ENCODE results near the gene SMYD3. TPM values are rescaled to one million over a fixed set of nuclear protein-coding genes. Genes with fewer than 3 reads are reported as not detected.

The SMYD3 gene
- total RNA-seq, 1 donor = 31.2 TPM

DNA sequence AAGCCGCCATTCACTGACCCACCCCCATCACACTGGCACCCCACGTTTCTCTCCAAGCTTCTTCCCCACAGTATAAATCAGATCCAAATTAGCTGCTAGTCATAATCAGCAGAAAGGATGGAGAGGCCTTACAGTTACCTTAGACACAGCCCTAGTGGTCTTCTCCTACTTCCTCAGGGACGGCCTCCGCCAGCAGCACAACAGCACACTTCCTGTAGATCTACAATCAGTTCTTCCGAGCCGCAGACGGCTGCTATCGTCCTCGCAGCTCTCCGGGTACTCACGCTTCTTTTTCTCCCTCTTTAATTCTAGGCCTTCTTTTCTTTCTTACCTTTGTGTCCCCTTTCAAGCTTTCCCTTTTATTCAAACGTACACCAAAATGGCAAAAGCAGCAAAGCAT lies 313.5 kb downstream of the SMYD3 start:
- DNase-seq (ENCODE audit: low read depth in 2 of 3, low spot score in 2 of 3) = no peak

DNA sequence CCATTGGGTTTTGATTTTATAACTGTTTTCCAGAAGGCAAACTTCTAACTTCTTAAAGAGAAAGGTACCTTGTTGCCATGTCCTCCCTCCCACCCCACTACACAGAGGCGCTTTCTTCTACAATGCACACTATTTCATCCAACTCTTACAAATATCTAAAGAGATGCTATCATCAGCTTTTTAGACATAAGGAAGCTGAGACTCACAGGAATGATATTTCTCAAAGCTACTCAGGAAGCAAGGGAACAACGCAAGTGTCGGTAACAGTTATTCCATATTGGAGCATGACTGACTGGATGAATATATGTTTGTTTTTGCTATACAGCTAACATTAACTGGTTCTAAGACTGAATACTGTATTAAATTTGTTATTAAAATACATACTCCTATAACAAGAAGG lies 318.0 kb downstream of the SMYD3 start:
- DNase-seq (ENCODE audit: low read depth in 2 of 3, low spot score in 2 of 3) = no peak

GRCh38 chr1:246187834-246188372 lies 319.2 kb downstream of the SMYD3 start:
- DNase-seq (ENCODE audit: low read depth in 2 of 3, low spot score in 2 of 3) = no peak

DNA sequence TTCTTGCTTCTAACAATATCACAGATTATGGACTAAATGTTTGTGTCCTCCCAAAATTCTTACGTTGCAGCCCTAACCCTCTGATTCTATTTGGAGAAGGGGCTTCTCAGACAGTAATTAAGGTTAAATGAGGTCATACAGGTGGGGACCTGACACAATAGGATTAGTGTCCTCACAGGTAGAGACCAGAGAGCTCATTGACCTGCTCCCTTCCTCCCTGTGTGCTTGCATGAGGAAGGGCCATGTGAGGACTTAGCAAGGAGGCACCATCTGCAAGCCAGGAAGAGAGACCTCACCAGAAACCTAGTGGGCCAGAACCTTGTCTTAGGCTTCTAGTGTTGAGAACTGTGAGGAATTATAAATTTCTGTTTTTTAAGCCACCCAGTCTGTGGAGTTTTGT lies 322.6 kb downstream of the SMYD3 start:
- no peak for DNase-seq (ENCODE audit: low read depth in 2 of 3, low spot score in 2 of 3)

DNA sequence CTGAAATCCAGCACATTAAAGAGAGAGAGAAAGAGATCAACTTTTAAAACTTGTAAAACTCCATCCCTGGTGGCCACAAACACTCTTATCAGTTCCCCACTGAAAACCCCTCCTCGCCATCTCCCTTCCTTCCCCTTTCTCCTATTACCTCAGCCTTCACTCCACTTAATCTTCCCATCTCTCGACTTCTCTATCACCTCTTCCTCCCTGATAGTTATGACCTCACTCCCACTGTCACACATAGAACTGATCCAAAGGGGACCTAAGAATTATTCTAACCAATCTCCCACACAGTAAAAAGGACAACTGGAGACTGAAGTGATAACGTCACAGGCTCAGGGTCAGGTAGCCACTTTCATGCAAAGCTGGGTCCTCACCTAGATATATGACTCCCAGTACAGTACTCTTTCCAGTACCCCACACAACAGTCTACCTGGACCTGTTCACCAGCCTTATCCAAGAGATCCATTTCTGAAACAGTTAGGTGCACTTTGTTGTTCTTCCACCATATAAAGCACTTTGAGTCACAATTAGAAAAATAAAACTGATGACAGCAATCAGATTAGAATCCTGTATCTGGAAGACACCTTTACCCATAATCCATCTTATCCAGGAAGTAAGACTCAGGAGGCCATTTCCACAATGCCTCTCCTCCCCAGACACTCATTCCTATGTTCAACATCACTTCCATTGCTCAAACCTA lies 324.8 kb downstream of the SMYD3 start:
- peak in 2 of 3 donors; percentile 67 to 72 for DNase-seq (ENCODE audit: low read depth in 2 of 3, low spot score in 2 of 3)

DNA sequence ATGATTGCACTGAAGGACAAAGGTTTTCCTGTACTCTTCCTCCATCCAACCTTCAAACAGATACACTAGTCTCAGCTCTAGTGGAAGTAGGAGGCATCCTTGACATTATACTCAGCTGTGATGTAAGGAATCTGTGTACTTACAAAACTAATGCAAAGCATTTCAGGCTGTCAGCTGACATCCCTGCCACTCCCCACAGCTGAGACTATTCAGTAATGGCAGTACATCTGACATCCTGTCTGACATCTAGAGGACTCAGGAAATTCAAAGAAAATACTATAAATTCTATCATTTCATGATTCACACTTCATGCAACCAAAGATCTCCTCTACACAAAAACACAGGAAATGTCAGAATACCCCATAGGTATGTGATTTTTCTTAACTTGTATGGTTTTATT lies 325.8 kb downstream of the SMYD3 start:
- no peak for DNase-seq (ENCODE audit: low read depth in 2 of 3, low spot score in 2 of 3)

DNA sequence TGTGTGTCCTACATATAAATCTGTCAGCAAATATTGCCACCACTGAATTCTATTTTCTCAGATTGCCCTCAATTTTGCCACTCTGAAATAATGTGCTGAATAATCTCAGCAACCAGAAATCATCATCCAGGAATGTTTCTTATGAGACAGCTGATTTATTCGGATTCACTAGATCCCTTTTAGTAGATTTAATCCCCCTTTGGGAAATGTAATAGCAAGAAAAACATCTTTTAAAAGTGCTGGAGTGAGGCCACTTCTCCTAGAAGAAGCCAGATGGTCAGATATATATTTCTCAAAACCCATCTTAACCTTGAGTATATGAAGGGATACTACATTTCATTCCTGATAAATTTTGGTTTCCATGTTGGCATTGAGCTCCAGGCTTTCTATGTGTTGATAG lies 327.7 kb downstream of the SMYD3 start:
- DNase-seq (ENCODE audit: low read depth in 2 of 3, low spot score in 2 of 3) = no peak

DNA sequence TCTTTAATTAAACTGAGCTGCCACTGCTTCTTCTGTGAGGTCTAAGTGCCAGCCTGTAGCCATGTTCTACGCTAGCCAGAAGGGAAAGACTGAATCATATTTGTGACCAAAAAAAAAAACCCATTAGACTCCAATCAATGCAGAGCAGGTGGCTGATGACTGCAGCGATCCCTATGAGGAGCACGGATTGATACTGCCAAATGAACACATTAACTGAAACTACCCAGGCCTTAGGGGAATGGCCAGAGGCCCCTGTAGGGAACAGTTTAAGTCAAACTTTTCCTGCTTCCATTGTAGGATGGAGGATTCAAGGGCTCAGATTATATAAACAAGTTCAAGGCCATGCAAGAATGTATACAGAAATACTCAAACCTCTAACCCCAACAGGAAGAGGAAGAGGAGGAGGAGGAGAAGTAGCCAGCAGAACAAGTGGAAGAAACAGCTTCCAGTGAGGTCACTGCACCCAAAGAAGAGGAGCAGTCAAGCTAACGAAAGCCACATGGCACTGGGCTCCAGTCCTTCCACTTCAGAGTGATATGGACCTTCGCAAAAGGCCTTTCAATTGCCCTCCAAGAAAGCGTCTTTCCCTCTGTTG lies 328.3 kb downstream of the SMYD3 start:
- no peak for DNase-seq (ENCODE audit: low read depth in 2 of 3, low spot score in 2 of 3)

GRCh38 chr1:246176126-246177024 lies 330.7 kb downstream of the SMYD3 start:
- DNase-seq (ENCODE audit: low read depth in 2 of 3, low spot score in 2 of 3) = no peak

DNA sequence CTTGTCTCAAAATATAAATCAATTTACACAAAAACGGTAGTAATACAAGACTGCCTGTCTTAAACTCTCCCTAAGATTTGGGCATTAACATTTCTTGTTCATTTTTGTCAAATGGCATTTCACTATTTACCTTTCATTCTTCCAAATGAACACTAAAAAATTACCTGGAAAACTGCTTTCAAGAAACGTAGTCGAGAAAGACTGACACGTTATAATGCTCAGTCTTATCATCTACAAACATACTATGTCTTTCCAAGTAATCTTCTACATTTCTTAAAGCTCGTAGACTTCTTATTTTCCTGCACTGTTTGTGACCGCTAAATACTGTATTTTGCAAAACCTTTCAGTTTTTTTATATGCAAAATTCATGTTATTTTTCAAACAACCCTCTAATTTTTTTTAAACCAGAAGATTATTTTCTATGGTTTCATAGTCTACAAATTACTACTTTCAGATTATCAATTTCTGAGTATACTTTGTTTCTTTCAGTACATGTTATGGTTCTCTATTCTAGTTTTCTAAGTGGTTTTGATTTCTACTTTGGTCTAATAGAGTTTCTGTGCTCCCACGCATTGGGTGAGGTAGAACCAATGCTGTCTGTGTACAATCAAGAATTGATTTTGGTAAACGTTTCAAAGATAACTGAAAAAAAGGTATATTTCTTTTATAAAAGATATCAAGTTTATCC lies 336.4 kb downstream of the SMYD3 start:
- DNase-seq (ENCODE audit: low read depth in 2 of 3, low spot score in 2 of 3) = no peak

- no peak for DNase-seq (ENCODE audit: low read depth in 2 of 3, low spot score in 2 of 3)
Measured at GRCh38 chr1:246169486-246169885, 337.6 kb downstream of the SMYD3 start.

DNA sequence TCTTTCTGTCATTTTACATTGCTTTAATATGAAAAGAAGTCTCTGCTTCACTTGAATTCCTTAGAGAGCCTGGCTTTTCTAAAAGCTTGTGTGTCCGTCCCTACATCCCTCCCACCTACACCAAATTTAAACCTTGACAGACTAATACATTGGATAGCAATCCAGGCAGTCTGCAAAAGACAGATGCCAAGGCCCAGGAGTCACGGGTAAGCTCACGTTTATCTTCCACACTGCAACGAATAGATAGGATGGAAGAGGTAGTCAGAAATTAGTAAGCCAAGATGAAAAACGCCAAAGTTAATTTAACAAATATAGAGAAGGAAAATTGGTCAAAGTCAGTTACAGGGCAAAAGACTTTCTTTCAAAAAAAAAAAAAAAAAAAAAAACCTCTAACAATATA lies 338.1 kb downstream of the SMYD3 start:
- DNase-seq (ENCODE audit: low read depth in 2 of 3, low spot score in 2 of 3) = no peak

DNA sequence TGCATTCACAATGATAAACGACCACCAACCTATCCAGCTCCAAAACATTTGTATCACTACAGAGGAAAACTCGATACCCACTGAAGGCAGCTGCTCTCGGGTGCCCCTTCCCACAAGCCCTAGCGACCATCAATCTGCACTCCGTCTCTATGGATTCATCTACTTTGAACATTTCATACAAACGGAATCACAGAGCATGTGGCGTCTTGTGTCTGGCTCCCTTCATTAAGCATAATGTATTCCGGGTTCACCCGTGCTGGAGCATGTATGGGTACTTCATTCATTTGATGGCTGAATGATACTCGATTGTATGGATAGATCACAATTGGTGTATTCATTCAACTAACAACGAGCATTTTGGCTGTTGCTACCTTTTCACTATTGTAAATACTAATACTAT lies 340.2 kb downstream of the SMYD3 start:
- no peak for DNase-seq (ENCODE audit: low read depth in 2 of 3, low spot score in 2 of 3)

- no peak for DNase-seq (ENCODE audit: low read depth in 2 of 3, low spot score in 2 of 3)
Measured at GRCh38 chr1:246165826-246166709, 341.0 kb downstream of the SMYD3 start.

- DNase-seq (ENCODE audit: low read depth in 2 of 3, low spot score in 2 of 3) = no peak
Measured at GRCh38 chr1:246164764-246165163, 342.3 kb downstream of the SMYD3 start.

GRCh38 chr1:246162560-246162959 lies 344.5 kb downstream of the SMYD3 start:
- no peak for DNase-seq (ENCODE audit: low read depth in 2 of 3, low spot score in 2 of 3)

DNA sequence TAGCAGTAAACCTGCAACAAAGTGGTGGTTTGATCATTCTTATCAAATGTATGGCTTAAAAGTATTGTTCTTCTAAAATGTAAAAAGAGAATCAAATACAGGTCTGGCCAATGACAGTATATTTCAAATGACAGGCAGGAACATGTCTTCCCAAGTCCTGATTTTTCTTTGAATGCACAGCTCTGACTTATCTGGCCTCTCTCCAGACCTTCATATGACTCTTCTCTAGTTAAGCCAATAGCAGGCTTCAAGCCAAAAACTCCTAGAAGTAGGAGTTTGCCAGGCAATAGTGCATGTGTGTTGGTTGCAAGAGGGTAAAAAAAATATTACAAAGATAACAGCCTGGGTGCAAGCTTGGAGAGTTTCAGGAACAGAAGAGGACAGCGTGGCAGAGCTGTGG lies 345.5 kb downstream of the SMYD3 start:
- no peak for DNase-seq (ENCODE audit: low read depth in 2 of 3, low spot score in 2 of 3)

GRCh38 chr1:246160905-246161304 lies 346.2 kb downstream of the SMYD3 start:
- no peak for DNase-seq (ENCODE audit: low read depth in 2 of 3, low spot score in 2 of 3)

- DNase-seq (ENCODE audit: low read depth in 2 of 3, low spot score in 2 of 3) = no peak
Measured at GRCh38 chr1:246160374-246160773, 346.7 kb downstream of the SMYD3 start.
